Right lobe of liver (tissue), 6 donors: ENCODE results near the gene GFRA1. TPM values are rescaled to one million over a fixed set of nuclear protein-coding genes. Genes with fewer than 3 reads are reported as not detected.

Experiments used
- ATAC-seq, 4 donors: fragments of 200-7000 bp; cut with Tn5 transposase; one replicate each; pipeline ENCODE4 v1.9.1; 2020; ENCODE audit warnings: mild to moderate bottlenecking in 4 of 4, moderate library complexity in 4 of 4
- DNase-seq, 3 donors: peaks; one replicate each; pipeline ENCODE4 v3.0.0-alpha.2; 2020
- H3K27ac ChIP-seq, 3 donors: fragments of 200-600 bp; one replicate each; pipeline ENCODE4 v1.8.0; 2022
- H3K27me3 ChIP-seq, 2 donors: fragments of 200-600 bp; one replicate each; pipeline ENCODE4 v1.8.0; 2022
- H3K36me3 ChIP-seq, 4 donors: fragments of 200-600 bp; sonication (generic) in 1 of 4; one replicate each; pipeline versions ENCODE4 v1.5.1 to v1.8.0; 2017 to 2022; ENCODE audit warnings: control low read depth in 1 of 4
- H3K4me1 ChIP-seq, 4 donors: fragments of 200-600 bp; sonication (generic) in 1 of 4; one replicate each; pipeline versions ENCODE4 v1.5.1 to v1.8.0; 2017 to 2022; ENCODE audit warnings: control low read depth in 1 of 4
- H3K4me3 ChIP-seq, 3 donors: fragments of 200-600 bp; one replicate each; pipeline ENCODE4 v1.8.0; 2022
- H3K9me3 ChIP-seq, 4 donors: fragments of 200-600 bp; sonication (generic) in 1 of 4; one replicate each; pipeline versions ENCODE4 v1.5.1 to v1.8.0; 2017 to 2022; ENCODE audit warnings: control low read depth in 1 of 4
- POLR2A ChIP-seq: fragments of 450-650 bp; IDR thresholded peaks from one replicate; pipeline ENCODE4 v1.6.1; 2017; ENCODE audit warnings: antibody characterized with exemption, mild to moderate bottlenecking
- WGBS: methylation state at CpG from one replicate; pipeline ENCODE4 v1.1.6; 2018; ENCODE audit warnings: low coverage, low lambda C conversion rate; ENCODE audit not compliant: insufficient coverage; ENCODE audit errors: missing lambda C conversion rate; 5-methylcytosine and 5-hydroxymethylcytosine counted together
- intact Hi-C, 2 donors: fragments of 100-400 bp; cut with DNase I; formaldehyde crosslinking; loops; one replicate each; pipeline versions ENCODE4 v1.11.2 to v1.14.1; 2022
- total RNA-seq, 6 experiments: library from RNA; depleted of rRNA in 2 of 6; stranded (reverse); fragments of >200 nt in 2 of 6; fragmentation: NEBNext Ultra II Directional in 3 of 6; extraction: Animal tissue kit (Norgen Biotek cat#: 25700) in 3 of 6; gene quantifications; one replicate each; pipeline versions ENCODE4 v1.1.0 to v1.2.4, GENCODE V29; 2016 to 2023
- TF ChIP-seq, protein P1 (sequence below), 4 donors: fragments of 200-600 bp in 3 of 4; fragments of 450-650 bp in 1 of 4; IDR thresholded peaks; one replicate each; pipeline versions ENCODE4 v1.5.1 to v1.8.0; 2016 to 2022; ENCODE audit warnings: antibody characterized with exemption in 4 of 4, mild to moderate bottlenecking in 2 of 4
- donor health status: DM: no; HTN: yes; CAD: no.
- donor health status: DM: no; HTN: no; CAD: no.
- donor health status: DM: no; HTN: no; CAD: no.
- donor health status: DM: no; HTN: yes; CAD: no.
- donor health status: DM: no; HTN: yes; CAD: no.

GFRA1 gene
- total RNA-seq, 6 experiments from 2014 or later = 17.9 to 67.8 (median 42.8) TPM

DNA sequence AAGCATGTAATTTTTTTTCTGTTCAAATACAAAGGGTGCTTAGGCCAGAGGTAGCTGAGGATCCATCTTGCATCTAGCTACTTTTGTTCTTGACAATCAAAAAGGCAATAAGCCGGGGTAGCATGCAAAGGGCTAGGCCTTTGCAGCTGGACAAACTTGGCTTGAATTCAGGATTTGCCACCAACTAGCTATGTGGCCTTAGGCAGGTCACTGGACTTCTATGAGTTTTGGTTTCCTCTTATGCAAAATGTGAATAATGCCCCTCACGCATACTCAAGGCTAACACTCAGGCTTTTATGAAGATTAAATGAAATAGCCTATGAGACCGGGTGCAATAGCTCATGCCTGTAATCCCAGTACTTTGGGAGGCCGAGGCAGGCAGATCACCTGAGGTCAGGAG lies 19.3 kb downstream of the GFRA1 start:
- ATAC-seq (no peak), DNase-seq (no peak)
- no peaks in the 10 kb centered on the region for H3K27me3 ChIP-seq
- no peak overlapping the region for H3K4me3 ChIP-seq
- no peak for TF ChIP-seq POLR2A
- H3K36me3 ChIP-seq = no peaks in the 10 kb centered on the region
- WGBS = 87% methylated on average over 3 of the region's 4 CpGs
- H3K9me3 ChIP-seq = no peaks in the 10 kb centered on the region
- intact Hi-C loops = no loop called here
- peaks cover 0 to 3% (median 0%) of the 10 kb centered on the region in 4 donors for H3K4me1 ChIP-seq
- no peak overlapping the region for H3K27ac ChIP-seq

DNA sequence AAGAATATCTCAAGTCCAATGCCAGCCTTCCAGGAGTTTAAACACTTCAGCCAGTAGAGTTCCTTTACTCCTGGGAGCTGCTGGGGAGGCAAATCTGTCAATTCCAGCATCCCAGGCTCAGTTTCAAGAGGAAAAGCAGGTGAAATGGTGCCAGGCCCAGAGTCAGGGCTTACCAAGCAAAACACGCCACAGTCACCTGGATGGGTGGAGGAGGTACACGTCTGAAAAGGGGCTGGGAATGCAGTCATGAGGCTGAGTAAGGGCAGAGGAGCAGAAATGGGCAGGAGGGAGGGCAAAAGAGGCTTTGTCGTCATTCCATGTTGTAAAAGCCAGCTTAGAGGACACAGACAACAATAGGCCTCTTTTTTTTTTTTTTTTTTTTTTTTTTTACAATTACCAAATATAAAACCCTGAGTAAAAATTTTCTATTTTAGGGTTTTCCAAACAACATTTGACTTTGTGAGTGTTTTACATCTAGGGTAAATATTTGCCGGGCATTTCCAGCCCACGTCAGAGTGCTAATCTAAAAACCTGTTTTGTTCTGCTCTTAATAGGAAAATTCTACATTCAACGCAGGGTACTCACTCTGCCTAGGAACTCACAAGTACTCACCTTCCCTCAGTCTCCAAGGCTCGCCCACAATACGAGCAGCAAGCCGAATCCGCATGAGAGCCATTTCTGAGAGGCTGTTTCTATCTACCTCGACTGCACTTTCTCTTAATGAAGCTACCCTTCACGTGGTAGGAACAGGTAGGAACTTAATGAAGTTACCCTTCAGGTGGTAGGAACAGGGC lies 21.2 kb downstream of the GFRA1 start:
- DNase-seq = no peak
- 71% methylated on average over 11 of the region's 12 CpGs for WGBS
- no peak for TF ChIP-seq POLR2A
- TF ChIP-seq, protein P1, sequence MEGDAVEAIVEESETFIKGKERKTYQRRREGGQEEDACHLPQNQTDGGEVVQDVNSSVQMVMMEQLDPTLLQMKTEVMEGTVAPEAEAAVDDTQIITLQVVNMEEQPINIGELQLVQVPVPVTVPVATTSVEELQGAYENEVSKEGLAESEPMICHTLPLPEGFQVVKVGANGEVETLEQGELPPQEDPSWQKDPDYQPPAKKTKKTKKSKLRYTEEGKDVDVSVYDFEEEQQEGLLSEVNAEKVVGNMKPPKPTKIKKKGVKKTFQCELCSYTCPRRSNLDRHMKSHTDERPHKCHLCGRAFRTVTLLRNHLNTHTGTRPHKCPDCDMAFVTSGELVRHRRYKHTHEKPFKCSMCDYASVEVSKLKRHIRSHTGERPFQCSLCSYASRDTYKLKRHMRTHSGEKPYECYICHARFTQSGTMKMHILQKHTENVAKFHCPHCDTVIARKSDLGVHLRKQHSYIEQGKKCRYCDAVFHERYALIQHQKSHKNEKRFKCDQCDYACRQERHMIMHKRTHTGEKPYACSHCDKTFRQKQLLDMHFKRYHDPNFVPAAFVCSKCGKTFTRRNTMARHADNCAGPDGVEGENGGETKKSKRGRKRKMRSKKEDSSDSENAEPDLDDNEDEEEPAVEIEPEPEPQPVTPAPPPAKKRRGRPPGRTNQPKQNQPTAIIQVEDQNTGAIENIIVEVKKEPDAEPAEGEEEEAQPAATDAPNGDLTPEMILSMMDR (IDR thresholded peaks at IDR 0.05) = no peak
- Histone ChIP-seq H3K27ac (no peak overlapping the region), H3K36me3 (no peaks in the 10 kb centered on the region), H3K9me3 (no peaks in the 10 kb centered on the region), H3K4me3 (no peak overlapping the region), H3K27me3 (no peaks in the 10 kb centered on the region), H3K4me1 (peaks cover 0 to 3% (median 0%) of the 10 kb centered on the region in 4 donors)
- intact Hi-C loops = no loop called here
- ATAC-seq = no peak

DNA sequence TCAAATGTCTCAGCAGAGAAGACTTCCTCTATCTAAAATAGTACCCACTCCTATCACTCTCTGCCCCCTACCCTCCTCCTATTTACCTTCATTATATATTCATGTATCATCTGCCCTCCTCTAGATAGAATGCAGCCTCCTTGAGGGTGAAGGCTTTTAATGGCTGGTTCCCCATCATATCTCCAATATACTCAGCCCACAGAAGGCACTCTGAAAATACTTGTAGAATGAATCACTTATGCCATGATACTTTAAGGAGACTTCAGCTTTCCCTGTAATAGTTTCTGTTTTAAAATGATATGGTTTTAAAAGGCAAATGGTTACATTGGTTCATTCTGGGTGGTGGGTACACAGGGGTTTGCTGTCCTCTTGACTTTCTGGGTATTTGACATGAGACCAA lies 25.3 kb downstream of the GFRA1 start:
- Histone ChIP-seq H3K9me3 (no peaks in the 10 kb centered on the region), H3K27me3 (no peaks in the 10 kb centered on the region), H3K4me1 (no peaks in the 10 kb centered on the region), H3K4me3 (no peak overlapping the region), H3K36me3 (no peaks in the 10 kb centered on the region), H3K27ac (no peak overlapping the region)
- DNase-seq = no peak
- TF ChIP-seq, protein P1 (IDR thresholded peaks at IDR 0.05) = no peak
- no peak for TF ChIP-seq POLR2A
- no peak for ATAC-seq
- intact Hi-C loops = no loop called here

DNA sequence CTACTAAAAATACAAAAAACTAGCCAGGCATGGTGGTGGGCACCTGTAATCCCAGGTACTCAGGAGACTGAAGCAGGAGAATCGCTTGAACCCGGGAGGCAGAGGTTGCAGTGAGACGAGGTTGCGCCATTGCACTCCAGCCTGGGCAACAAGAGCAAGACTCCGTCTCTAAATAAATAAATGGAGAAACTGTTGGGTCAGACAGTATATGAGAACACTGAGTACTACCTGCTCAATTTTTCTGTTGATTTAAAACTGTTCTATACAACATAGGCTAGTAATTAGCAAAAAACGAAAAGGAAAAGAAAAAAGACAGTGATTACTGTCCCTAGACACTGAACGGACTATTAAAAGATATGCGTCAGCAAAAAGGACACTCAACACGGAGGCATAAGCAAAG lies 26.7 kb downstream of the GFRA1 start:
- TF ChIP-seq, protein P1 (IDR thresholded peaks at IDR 0.05) = no peak
- no peak for TF ChIP-seq POLR2A
- H3K27ac ChIP-seq = no peak overlapping the region
- H3K9me3 ChIP-seq = no peaks in the 10 kb centered on the region
- ATAC-seq = peak in 3 of 4 donors; percentile 46 to 82 (median 49)
- WGBS = 52% methylated on average over 9 of the region's 9 CpGs
- DNase-seq = no peak
- H3K4me1 ChIP-seq = no peaks in the 10 kb centered on the region
- H3K36me3 ChIP-seq = no peaks in the 10 kb centered on the region
- no peak overlapping the region for H3K4me3 ChIP-seq
- no peaks in the 10 kb centered on the region for H3K27me3 ChIP-seq
- intact Hi-C loops = no loop called here

DNA sequence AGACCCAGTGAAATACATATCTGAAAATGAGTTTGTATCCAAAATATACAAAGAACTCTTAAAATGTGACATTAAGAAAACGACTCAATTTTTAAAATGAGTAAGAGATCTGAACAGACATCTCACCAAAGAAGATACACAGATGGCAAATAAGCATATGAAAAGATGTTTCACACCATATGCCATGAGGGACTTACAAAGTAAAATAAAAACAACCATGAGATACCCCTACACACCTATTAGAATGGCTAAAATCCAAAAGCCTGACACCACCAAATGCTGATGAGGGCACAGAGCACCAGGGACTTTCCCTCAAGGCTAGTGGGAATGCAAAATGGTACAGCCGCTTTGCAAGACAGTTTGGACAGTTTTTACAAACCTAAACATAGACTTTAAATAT lies 27.9 kb downstream of the GFRA1 start:
- Histone ChIP-seq H3K27ac (no peak overlapping the region), H3K9me3 (no peaks in the 10 kb centered on the region), H3K4me3 (no peak overlapping the region), H3K27me3 (no peaks in the 10 kb centered on the region), H3K36me3 (no peaks in the 10 kb centered on the region), H3K4me1 (no peaks in the 10 kb centered on the region)
- WGBS = 74% methylated on average over 2 of the region's 2 CpGs
- no peak for ATAC-seq
- intact Hi-C loops = no loop called here
- TF ChIP-seq POLR2A = no peak
- TF ChIP-seq, protein P1 (IDR thresholded peaks at IDR 0.05) = no peak
- no peak for DNase-seq
